ENCODE measurements around the gene FAAH2. TPM values are rescaled to one million over a fixed set of nuclear protein-coding genes. Genes with fewer than 3 reads are reported as not detected.
A peak's percentile ranks its signal among the peaks of the same experiment; 100 is the strongest.

The FAAH2 gene, protein sequence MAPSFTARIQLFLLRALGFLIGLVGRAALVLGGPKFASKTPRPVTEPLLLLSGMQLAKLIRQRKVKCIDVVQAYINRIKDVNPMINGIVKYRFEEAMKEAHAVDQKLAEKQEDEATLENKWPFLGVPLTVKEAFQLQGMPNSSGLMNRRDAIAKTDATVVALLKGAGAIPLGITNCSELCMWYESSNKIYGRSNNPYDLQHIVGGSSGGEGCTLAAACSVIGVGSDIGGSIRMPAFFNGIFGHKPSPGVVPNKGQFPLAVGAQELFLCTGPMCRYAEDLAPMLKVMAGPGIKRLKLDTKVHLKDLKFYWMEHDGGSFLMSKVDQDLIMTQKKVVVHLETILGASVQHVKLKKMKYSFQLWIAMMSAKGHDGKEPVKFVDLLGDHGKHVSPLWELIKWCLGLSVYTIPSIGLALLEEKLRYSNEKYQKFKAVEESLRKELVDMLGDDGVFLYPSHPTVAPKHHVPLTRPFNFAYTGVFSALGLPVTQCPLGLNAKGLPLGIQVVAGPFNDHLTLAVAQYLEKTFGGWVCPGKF
- total RNA-seq: 1 to 10 TPM; 5.6 to 7.9 TPM
- polyA plus RNA-seq: 1 to 10 TPM; 1.9 to 3.4 (median 2.4) TPM
- 3.0 to 8.3 (median 5.1) reads per million in 6 experiments for total RNA-seq

DNA sequence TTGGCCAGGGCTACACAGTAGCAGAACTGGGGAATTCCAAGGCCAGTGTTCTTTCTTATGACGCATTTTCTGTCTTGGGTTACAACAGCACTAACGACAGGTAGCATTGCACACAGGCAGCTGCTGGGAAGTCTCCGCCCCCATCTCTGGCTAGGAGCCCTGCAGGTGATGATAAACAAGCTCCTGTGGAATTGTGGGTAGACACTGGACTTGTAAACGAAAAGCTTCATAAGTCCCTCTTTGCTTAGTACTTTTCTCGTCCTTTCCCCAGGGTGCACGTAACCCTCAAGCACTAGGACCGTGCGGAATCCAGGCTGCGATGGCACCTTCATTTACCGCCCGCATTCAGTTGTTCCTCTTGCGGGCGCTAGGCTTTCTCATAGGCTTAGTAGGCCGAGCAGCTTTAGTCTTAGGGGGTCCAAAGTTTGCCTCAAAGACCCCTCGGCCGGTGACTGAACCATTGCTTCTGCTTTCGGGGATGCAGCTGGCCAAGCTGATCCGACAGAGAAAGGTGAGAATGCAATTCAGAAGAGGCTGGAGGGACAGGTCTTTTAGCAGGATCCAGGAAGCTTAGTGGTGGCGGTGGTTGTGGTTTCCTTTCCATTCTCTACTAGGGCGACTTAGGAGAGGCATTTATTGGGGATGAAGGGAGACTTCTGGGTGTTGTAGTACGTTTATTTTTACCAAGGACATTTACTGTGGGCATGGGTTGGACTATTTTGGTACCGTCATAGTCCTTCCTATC lies at the start of gene FAAH2:
FAAH2 (plus strand) TSS at position 200 of the 745 bp plus-strand sequence; CDS start at position 320, 120 bp downstream.
- Mint-ChIP-seq H3K9me3 (peaks cover 0 to 1% (median 0%) of the 10 kb centered on the region in 9 donors), H3K27me3 (no peaks in the 10 kb centered on the region), H3K27ac (peak within 1 kb of the TSS; percentile 84 to 94 (median 89)), H3K4me3 (peak within 1 kb of the TSS; percentile 84 to 95 (median 90)), H3K36me3 (no peaks in the 10 kb centered on the region), H3K4me1 (peaks cover 3 to 22% (median 18%) of the 10 kb centered on the region in 4 donors)
- ATAC-seq (peak; percentile 85 to 93), DNase-seq (peak; percentile 19 to 70 (median 52))
- POLR2A ChIA-PET: no interaction called here

DNA sequence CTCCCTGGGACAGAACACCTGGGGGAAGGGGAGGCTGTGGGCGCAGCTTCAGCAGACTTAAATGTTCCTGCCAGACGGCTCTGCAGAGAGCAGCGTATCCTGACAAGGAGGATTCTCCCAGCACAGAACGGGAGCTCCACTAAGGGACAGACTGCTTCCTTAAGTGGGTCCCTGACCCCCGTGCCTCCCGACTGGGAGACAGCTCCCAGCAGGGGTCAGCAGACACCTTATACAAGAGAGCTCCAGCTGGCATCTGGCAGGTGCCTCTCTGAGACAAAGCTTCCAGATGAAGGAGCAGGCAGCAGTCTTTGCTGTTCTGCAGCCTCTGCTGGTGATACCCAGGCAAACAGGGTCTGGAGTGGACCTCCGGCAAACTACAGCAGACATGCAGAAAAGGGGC lies 44.5 kb upstream of the FAAH2 start:
- no peak overlapping the region for H3K27ac Mint-ChIP-seq
- no peak for DNase-seq
- peaks cover 0 to 23% (median 12%) of the 10 kb centered on the region in 3 donors for H3K36me3 Mint-ChIP-seq
- no peak for ATAC-seq
- no peaks in the 10 kb centered on the region for H3K27me3 Mint-ChIP-seq
- peaks cover 0 to 52% (median 11%) of the 10 kb centered on the region in 9 donors for H3K9me3 Mint-ChIP-seq
- POLR2A ChIA-PET: no interaction called here
- H3K4me3 Mint-ChIP-seq: no peak overlapping the region
- no peaks in the 10 kb centered on the region for H3K4me1 Mint-ChIP-seq

DNA sequence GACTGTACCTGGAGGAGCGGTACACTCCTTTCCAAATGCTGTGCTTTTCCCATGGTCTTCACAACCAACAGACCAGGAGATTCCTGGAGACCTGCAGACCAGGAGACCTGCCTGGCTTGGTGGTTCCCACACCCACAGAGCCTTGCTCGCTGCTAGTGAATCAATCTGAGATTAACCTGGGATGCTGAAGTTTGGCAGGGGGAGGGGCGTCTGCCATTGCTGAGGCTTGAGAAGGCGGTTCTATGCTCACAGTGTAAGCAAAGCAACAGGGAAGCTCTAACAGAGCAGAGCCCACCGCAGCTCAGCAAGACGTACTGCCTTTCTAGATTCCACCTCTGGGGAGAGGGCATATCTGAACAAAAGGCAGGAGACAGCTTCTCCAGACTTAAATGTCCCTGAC lies 34.5 kb upstream of the FAAH2 start:
- POLR2A ChIA-PET: no interaction called here
- Mint-ChIP-seq H3K4me3 (no peak overlapping the region), H3K9me3 (peaks cover 0 to 61% (median 11%) of the 10 kb centered on the region in 9 donors), H3K4me1 (no peaks in the 10 kb centered on the region), H3K27me3 (no peaks in the 10 kb centered on the region), H3K27ac (no peak overlapping the region), H3K36me3 (peaks cover 0 to 6% (median 0%) of the 10 kb centered on the region in 3 donors)
- ATAC-seq (no peak), DNase-seq (no peak)

DNA sequence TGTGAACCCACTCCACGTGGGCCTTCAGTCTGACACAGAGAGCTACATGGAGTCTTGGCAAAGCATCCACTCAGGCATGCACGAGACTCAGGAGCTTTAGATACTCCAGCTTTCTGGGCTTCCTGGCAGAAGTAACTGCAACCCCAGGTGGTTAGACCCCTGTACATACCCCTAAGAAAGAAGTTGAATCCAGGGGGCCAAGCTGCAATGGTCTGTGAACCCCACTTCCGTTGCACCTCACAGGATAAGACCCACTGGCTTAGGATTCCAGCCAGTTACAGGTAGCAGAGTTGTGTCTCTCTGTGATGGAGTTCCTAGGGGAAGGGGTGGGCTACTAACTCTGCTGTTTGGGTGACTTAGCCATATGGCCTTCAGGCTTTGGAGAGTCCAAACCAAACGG lies 21.4 kb upstream of the FAAH2 start:
- Mint-ChIP-seq H3K27me3 (no peaks in the 10 kb centered on the region), H3K9me3 (peaks cover 0 to 32% (median 11%) of the 10 kb centered on the region in 9 donors), H3K4me3 (no peak overlapping the region), H3K27ac (no peak overlapping the region), H3K4me1 (no peaks in the 10 kb centered on the region), H3K36me3 (peaks cover 0 to 19% (median 0%) of the 10 kb centered on the region in 3 donors)
- ATAC-seq: no peak
- DNase-seq: no peak
- POLR2A ChIA-PET: no interaction called here

DNA sequence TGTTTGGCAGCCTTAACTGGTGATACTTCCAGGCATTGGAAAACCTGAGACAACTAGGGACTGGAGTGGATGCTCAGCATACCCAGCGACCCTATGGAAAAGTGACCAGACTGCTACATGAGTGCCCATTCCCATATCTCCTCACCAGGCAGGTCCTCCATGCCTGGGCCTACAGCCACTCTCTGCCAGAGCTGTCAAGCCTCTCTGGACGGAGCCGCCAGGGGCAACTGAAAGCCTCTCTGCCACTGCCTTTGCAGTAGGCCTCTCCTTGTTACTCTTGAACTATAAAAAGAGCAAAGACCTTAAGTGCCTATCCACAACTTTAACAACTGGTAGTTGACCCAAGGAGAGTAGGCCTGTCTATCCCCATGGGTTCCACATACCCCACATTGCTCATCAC lies 20.2 kb upstream of the FAAH2 start:
- no peak for DNase-seq
- Mint-ChIP-seq H3K27me3 (no peaks in the 10 kb centered on the region), H3K36me3 (peaks cover 0 to 19% (median 0%) of the 10 kb centered on the region in 3 donors), H3K9me3 (peaks cover 0 to 32% (median 11%) of the 10 kb centered on the region in 9 donors), H3K27ac (no peak overlapping the region), H3K4me3 (no peak overlapping the region), H3K4me1 (no peaks in the 10 kb centered on the region)
- ATAC-seq: no peak
- POLR2A ChIA-PET: no interaction called here

DNA sequence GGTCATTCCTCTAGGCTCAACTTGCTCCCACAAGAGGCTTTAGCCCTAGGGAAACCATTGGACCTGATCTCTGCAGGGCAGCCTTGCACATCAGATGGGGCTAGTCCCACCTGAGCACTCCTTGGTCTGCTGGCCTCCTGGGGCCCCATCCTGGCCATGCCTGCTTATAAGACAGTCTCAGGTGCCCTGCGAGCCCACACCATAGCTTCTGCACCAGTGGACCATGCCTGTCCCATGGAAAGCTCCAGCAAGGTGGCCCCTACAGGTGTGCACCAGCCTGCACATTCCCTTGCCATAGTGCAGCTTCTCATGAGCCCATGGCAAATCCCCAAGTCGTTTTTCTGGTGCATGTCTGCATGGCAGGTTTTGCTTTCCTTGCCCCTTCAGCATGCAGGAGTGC lies 19.6 kb upstream of the FAAH2 start:
- Mint-ChIP-seq H3K9me3 (peaks cover 0 to 32% (median 10%) of the 10 kb centered on the region in 9 donors), H3K27ac (no peak overlapping the region), H3K4me1 (no peaks in the 10 kb centered on the region), H3K27me3 (no peaks in the 10 kb centered on the region), H3K36me3 (peaks cover 0 to 19% (median 0%) of the 10 kb centered on the region in 3 donors), H3K4me3 (no peak overlapping the region)
- DNase-seq (no peak), ATAC-seq (no peak)
- POLR2A ChIA-PET: no interaction called here

DNA sequence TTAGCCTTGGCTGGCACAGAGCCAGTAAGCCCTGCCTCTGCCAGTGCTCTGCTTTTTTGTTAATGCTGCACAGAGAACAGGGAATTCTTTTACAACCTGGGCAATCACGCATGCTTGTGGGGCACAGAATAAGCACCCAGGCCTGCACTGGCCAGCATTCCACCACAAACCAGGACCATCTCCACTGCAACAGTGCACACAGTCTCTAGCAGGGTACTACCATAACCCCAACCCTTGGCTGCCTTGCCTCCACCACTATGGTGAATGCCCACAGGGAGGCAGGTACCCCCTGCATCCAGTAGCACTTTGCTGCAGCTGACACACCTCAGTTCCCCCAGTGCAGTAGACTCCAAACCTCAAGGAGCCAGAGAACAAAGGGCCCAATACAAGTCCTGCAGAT lies 19.2 kb upstream of the FAAH2 start:
- Mint-ChIP-seq H3K36me3 (peaks cover 0 to 19% (median 0%) of the 10 kb centered on the region in 3 donors), H3K4me3 (no peak overlapping the region), H3K27ac (no peak overlapping the region), H3K9me3 (peaks cover 0 to 29% (median 10%) of the 10 kb centered on the region in 9 donors), H3K27me3 (no peaks in the 10 kb centered on the region), H3K4me1 (no peaks in the 10 kb centered on the region)
- POLR2A ChIA-PET: no interaction called here
- no peak for ATAC-seq
- DNase-seq: no peak

DNA sequence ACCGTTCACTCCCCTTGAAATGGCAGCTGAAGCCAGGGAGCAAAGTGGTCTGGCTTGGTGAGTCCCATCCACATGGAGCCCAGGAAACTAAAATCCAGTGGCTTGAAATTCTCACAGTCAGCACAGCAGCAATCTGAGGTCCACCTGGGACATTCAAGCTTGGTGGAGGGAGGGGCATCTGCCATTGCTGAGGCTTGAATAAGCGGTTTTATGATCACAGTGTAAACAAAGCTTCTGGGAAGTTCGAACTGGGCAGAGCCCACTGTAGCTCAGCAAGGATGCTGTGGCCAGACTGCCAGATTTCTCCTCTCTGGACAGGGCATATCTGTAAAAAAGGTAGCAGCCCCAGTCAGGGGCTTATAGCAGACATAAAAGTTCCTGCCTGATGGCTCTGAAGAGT lies 15.5 kb upstream of the FAAH2 start:
- POLR2A ChIA-PET: no interaction called here
- H3K9me3 Mint-ChIP-seq: peaks cover 0 to 29% (median 12%) of the 10 kb centered on the region in 9 donors
- peaks cover 0 to 19% (median 0%) of the 10 kb centered on the region in 3 donors for H3K36me3 Mint-ChIP-seq
- H3K4me3 Mint-ChIP-seq: no peak overlapping the region
- peaks cover 0 to under 1% (median 0%) of the 10 kb centered on the region in 5 donors for H3K27me3 Mint-ChIP-seq
- H3K4me1 Mint-ChIP-seq: no peaks in the 10 kb centered on the region
- no peak for ATAC-seq
- no peak for DNase-seq
- no peak overlapping the region for H3K27ac Mint-ChIP-seq

DNA sequence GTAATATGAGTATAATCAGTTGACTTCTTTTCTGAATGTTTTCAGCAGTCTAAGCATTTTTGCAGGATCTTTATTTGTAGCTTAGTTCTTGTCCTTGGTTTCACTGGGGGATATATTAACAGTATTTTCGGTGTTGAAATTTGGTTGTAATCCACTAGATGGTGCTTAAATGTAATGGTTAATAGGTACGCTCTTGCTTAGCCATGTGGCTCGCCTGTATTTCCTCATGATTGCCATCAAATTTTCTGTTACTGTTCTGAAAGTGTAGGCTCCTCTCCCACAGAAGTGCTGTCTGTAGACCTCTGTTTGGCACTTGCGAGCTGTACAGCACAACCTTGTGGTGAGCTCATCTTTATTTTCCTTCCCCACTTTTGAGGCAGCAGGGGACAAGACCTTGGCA lies 3.9 kb upstream of the FAAH2 start:
- Mint-ChIP-seq H3K4me3 (no peak overlapping the region), H3K36me3 (no peaks in the 10 kb centered on the region), H3K27ac (peak overlapping the region in 7 of 10 donors; percentile 16 to 69 (median 55)), H3K9me3 (peaks cover 0 to 7% (median 0%) of the 10 kb centered on the region in 9 donors), H3K27me3 (no peaks in the 10 kb centered on the region), H3K4me1 (peaks cover 3 to 22% (median 10%) of the 10 kb centered on the region in 4 donors)
- DNase-seq (no peak), ATAC-seq (no peak)
- POLR2A ChIA-PET: no interaction called here

DNA sequence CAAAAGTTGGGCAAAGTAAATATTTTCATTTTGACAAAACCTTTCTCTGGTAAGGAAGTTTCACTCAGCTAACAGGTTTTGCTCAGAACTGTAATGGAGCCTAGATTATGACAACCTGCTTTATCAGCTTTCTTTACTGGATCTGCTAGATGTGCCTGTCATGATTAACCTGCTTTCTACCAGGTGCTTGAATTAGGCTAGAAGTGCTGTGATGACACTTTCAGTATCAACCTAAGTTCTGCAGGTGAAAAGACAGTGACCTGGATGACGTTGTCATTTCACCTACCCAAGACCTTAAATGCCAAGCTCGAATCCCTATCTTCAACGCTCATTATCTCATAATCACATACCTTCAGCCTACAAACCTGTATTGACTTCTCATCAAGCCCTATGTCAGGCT lies 1.5 kb upstream of the FAAH2 start:
- peaks cover 3 to 22% (median 18%) of the 10 kb centered on the region in 4 donors for H3K4me1 Mint-ChIP-seq
- ATAC-seq: no peak
- DNase-seq: no peak
- no peaks in the 10 kb centered on the region for H3K36me3 Mint-ChIP-seq
- H3K27me3 Mint-ChIP-seq: no peaks in the 10 kb centered on the region
- H3K4me3 Mint-ChIP-seq: peak overlapping the region in 1 of 10 donors; percentile 0
- H3K27ac Mint-ChIP-seq: peak overlapping the region in 7 of 10 donors; percentile 24 to 94 (median 89)
- POLR2A ChIA-PET: no interaction called here
- H3K9me3 Mint-ChIP-seq: peaks cover 0 to 5% (median 0%) of the 10 kb centered on the region in 9 donors

DNA sequence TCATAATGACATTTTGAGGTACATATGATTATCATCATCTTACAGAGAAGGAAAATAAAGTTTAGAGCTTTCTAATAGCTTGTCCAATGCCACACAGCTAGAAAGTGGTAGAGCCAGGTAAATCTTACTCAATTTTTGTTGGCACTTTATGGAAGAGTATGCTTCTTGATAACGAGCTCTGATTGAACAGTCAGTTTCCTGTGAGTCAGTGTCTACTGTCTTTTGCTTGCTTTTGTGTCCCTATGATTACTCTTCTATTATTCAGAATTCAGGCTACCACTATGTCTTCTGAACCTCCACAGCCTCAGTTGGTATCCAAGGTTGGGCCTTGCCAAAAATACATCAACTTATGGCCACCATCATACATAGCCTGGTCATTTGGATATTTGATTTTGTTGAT lies 2.6 kb downstream of the FAAH2 start:
- H3K4me1 Mint-ChIP-seq: peaks cover 3 to 22% (median 20%) of the 10 kb centered on the region in 4 donors
- peak overlapping the region in 1 of 10 donors; percentile 13 for H3K27ac Mint-ChIP-seq
- peak overlapping the region in 4 of 10 donors; percentile 17 to 53 (median 26) for H3K4me3 Mint-ChIP-seq

DNA sequence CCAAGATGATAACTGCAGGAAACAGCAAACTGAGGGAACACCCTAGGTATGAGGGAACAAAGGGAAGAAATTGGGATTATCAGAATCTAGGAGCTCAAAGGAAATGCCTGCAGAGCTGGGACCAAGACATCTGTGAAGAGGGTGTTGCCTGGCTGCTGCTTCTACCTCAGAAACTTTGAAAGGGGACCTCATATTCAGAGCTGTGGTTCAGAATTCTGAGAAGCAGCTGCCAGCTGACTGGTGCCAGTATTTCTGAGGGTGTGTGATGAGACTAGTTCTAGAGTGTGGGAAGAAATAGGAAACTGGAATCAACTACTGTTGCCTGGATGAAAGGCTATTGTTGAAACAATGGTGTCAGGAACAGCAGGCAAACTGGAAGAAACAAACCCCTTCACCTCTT lies 8.5 kb downstream of the FAAH2 start:
- Mint-ChIP-seq H3K27me3 (no peaks in the 10 kb centered on the region), H3K27ac (peak overlapping the region in 3 of 10 donors; percentile 14 to 51 (median 43)), H3K9me3 (peaks cover 0 to 6% (median 0%) of the 10 kb centered on the region in 9 donors), H3K36me3 (peaks cover 7 to 22% (median 21%) of the 10 kb centered on the region in 3 donors), H3K4me1 (peaks cover 2 to 19% (median 8%) of the 10 kb centered on the region in 4 donors), H3K4me3 (peak overlapping the region in 2 of 10 donors; percentile 19 to 43)
- POLR2A ChIA-PET: interaction anchor here (0.6 kb wide), 1 partner anchor 59 kb away, joined by 7 read pairs; no protein-coding TSS in a partner anchor
- DNase-seq (no peak), ATAC-seq (no peak)

More for the DNA sequence above, 2.6 kb downstream of the FAAH2 start:
- ATAC-seq: no peak
- Mint-ChIP-seq H3K27me3 (no peaks in the 10 kb centered on the region), H3K36me3 (peaks cover 0 to 11% (median 6%) of the 10 kb centered on the region in 3 donors), H3K9me3 (no peaks in the 10 kb centered on the region)
- no peak for DNase-seq
- POLR2A ChIA-PET: no interaction called here

All from naive thymus-derived CD8-positive, alpha-beta T cell (primary cell).